CD4-positive, alpha-beta T cell treated with Interleukin-10 for 1 hour (primary cell): ENCODE data around the gene STAT2.
"Not testable (repeated sequence)": the region's sequence is repeated elsewhere in the genome, so short reads cannot be mapped to it uniquely, and the experiment has no call there.

Experiments used
- DNase-seq: peaks from one replicate; pipeline ENCODE4 v3.0.0-alpha.2; 2020

Gene STAT2

DNA sequence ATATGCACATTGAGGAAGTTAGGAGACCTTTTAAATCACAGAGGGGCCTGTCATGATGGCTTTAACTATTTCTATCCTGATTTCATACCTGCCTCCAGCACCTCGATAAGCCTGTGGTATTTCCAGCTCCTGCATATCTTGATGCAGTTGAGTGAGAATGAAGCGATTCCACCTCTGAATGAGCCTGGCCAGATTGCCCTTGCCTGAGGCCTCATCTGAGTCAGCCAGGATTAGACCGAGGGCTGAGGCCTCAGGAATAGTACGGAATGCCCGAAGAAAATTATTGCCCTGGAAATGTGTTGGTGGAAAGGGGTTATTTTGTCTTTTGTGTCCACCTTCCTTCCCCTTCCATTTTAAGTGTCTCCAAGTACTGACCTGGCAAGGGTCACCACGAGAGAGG is 35.7 kb downstream of the STAT2 start:
- no peak for DNase-seq

DNA sequence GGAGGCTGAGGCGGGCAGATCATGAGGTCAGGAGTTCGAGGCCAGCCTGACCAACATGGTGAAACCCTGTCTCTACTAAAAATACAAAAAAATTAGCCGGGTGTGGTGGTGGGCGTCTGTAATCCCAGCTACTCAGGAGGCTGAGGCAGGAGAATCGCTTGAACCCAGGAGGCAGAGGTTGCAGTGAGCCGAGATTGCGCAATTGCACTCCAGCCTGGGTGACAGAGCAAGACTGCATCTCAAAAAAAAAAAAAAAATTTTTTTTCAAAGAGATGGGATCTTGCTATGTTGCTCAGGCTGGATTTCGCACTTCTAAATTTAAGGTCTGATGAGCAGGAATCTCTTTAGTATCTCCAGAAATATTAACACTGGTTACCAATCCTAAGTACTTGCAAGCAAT is 38.3 kb downstream of the STAT2 start:
- DNase-seq = not testable (repeated sequence)

GRCh38 chr12:56321027-56321426 is 38.9 kb downstream of the STAT2 start:
- DNase-seq = no peak

DNA sequence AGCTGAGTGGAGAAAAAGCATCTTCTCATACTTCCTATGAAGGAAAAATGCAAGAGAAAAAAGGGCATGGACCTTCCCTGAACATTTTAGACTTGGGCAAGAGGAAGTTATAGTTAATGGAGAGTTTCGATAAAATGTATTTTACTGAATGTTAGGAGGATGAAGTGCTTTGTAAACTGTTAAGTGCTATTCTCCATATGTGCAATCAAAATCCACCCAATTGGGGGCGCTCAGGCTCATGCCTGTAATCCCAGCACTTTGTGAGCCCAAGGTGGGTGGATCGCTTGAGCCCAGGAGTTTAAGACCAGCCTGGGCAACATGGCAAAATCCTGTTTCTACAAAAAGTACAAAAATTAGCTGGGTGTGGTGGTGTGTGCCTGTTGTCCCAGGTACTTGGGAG is 42.2 kb downstream of the STAT2 start:
- DNase-seq = no peak

GRCh38 chr12:56315622-56316473 is 44.1 kb downstream of the STAT2 start, which contains the start of gene CNPY2:
CNPY2 (minus strand) TSS chr12:56315988; CDS start chr12:56315217, 771 bp downstream.
- DNase-seq = peak; percentile 96

- no peak for DNase-seq
These were observed 44.7 kb downstream of the STAT2 start for GRCh38 chr12:56315249-56315621.

- no peak for DNase-seq
These were observed 48.9 kb downstream of the STAT2 start for GRCh38 chr12:56311003-56311402.

DNA sequence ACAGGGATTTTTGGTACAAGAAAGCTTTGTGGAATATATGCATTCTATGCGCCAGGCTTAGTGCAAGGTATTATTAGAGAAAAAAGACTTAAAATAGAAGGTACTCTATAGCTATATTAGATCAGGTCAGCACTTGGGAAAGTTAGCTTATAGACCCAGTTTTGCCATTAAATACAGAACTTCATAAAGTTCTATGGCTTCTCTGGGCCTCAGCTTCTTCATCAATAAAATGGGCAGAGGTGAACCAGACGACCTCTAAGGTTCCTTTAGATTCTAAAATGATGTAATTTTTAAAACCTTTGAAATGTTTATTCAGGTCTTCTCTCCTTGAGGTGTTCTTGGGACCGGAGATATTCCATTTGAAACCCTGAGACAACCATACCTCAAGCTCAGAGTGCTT is 51.2 kb downstream of the STAT2 start:
- no peak for DNase-seq

DNA sequence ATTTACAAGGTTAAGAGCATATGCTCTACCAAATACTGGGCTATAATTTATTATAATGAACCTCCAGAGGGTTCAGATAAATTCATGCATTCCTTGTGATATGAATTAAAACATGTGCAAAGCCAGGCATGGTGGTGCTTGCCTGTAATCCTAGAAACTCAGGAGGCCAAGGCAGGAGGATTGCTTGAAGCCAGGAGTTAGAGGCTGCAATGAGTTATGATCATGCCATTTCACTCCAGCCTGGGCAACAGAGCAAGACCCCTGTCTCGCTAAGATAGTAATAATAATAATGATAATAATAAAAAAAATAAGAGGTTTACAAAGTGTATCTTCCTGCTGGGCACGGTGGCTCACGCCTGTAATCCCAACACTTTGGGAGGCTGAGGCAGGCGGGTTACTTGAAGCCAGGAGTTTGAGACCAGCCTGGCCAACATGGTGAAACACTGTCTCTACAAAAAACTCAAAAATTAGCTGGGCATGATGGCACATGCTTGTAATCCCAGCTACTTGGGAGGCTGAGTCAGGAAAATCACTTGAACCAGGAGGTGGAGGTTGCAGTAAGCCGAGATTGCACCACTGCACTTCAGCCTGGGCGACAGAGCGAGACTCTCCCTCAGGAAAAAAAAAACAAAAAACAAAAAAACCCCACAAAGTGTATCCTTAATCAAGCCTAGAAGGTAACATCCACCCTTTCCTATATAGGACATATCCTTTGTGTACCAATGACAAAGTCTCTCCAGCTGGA is 52.5 kb downstream of the STAT2 start:
- DNase-seq = no peak

GRCh38 chr12:56304872-56305590 is 54.9 kb downstream of the STAT2 start:
- no peak for DNase-seq

DNA sequence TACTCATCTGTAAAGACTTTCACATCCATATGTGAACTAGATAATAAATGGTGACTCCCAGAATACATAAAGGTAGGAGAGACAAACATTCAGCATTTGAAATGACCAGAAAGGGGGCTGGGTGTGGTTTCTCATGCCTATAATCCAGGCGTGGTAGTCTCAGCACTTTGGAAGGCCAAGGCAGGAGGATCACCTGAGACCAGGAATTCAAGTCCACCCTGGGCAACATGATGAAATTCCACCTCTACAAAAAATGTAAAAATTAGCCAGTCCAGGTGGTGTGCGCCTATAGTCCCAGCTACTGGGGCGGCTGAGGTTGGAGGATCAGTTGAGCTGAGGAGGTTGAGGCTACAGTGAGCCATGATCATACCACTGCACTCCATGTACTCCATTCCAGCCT is 55.6 kb downstream of the STAT2 start:
- no peak for DNase-seq

DNA sequence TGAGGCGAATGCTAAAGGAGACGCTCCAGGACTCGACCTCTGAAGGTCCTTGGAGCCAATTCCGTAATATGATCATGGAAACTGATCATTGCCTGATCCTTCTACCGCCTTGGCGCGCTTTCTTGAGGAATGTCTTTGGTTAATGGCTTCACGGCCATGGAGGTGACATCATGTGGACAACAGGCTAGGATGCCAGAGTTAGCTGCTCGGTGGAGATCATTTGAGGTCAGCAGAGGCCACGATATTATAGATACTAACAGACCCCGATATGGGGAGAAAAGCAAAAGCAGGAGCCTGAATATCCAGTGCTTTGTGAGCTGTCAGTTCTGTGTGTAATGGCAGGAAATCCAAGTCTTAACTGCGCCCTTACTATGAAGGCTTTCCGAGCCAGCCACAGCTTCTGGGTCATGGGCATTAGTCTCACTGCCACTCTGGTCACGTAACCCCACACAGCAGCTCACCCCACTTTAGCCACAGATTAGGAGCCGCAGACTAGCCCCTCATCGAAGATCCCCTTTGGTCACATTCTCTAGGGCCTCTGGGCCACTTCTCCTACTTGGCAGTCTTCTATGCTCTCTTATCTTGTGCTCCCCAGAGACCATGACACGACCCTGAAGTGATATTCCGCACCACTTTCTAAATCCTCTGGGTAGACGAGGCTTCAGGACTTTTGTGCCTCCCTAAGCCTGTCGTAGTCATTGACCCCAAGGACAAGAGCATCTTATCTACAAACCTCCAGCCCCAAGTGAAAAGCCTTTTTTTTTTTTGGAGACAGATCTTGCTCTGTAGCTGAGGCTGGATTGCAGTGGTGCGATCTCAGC is 59.1 kb downstream of the STAT2 start:
- DNase-seq = no peak

GRCh38 chr12:56299853-56300643 is 59.9 kb downstream of the STAT2 start, which contains the start of gene CS:
CS (minus strand) TSS chr12:56300330; CDS start chr12:56300201, 129 bp downstream.
- peak; percentile 99 for DNase-seq

DNA sequence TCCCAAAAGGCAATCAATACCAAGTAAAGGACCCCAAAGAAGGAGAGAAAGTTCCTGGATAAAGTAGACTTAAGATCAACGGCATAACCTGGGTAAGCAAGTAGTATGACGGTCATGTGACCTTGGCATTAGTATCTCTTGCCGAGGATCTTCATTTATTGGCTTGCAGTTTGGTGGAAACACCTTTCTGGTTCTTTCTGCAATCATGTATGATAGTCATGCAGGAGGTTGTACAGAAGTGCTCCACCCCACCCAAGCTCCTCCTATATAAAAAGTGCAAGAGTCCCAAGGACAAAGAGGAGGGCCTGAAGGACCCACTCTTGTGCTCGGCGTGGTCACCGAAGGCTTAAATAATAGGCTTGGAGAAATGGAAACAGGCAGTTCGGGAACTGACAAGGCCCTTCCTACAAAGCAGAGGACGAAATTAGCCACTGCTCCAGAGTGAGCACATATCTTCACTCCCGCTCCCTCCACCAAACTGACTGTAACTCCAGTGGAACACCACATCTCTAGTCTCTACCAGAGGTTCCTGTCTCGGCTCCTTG is 60.5 kb downstream of the STAT2 start:
- DNase-seq = peak; percentile 56

DNA sequence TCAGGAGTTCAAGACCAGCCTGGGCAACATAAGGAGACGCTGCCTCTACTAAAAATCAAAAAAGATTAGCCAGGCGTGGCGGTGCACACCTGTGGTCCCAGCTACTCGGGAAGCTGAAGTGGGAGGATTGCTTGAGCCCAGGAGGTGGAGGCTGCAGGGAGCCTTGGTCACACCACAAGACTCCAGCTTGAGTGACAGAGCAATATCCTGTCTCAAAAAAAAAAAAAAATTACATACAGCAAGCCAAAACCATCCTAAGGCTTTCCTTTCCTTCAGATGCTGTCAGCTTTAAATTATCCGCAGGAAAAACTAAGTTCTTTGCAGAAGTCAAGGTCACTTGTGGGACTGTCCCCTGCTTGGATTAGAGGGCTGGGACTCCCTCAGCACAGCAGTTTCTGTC is 61.1 kb downstream of the STAT2 start:
- DNase-seq = no peak

GRCh38 chr12:56297400-56297799 is 62.5 kb downstream of the STAT2 start:
- no peak for DNase-seq

DNA sequence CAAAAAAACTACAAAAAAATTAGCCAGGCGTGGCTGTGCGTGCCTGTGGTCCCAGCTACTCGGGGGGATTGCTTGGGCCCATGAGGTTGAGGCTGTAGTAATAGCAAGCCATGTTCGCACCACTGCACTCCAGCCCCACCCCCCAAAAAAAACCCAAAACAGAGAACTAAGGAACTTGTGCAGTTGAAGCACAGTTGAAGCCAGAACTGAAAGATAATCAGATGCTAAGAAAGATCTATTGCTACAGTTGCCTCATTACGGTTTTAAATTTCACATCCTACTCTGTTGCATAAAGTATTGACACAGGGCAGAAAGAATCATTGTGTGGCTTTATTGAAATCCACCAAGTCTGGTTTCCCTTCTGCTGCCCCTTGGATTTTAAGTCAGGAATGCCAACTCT is 63.6 kb downstream of the STAT2 start:
- no peak for DNase-seq

- no peak for DNase-seq
These were observed 66.1 kb downstream of the STAT2 start for GRCh38 chr12:56293795-56294194.
